LHCN-M2 (cell line): Measurements from ENCODE around the gene HDAC4. TPM values are rescaled to one million over a fixed set of nuclear protein-coding genes. Genes with fewer than 3 reads are reported as not detected.

Experiments used
- DNase-seq: peaks from one replicate; pipeline ENCODE4 v3.0.0-alpha.2; 2012; ENCODE audit warnings: low read depth
- total RNA-seq: library from RNA; depleted of rRNA; stranded (reverse); fragments of >200 nt; gene quantifications from 2 replicates; pipeline ENCODE4 v1.2.3, GENCODE V29; 2014

The HDAC4 gene
- total RNA-seq, 1 experiment from 2014 or later: 26.8 TPM

DNA sequence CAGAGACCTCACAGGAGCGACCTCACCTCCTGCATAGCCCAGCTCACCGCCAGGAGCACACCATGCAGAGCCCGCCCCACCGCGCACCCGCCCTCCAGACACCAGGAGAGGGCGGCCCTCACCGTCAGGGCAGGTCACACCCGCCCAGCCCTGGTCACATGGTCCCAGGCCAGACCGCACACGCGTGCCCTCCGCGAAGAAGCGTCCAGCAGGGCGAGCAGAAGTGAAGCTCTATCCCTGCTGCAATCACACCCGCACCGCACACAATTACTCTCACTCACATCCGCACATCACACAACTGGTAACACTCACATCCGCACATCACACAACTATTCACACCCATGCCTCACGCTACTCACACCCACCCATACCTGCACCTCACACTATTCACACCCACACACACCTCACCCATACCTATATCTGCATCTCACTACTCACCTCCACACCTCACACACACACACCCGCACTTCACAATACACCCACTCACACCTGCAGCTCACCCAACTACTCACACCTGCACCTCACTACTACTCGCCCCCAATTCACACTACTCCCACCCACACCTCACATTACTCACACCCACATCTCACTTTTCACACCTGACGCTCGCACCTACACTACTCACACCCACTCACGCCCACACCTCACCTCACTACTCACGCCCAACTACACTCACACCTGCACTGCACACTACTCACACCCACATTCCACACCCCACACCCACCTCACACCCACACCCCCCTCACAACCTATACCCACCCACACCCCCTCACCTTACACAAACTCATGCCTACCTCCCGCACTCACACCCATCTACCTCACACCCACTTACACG, 242.0 kb downstream of the HDAC4 start:
- DNase-seq: no peak

DNA sequence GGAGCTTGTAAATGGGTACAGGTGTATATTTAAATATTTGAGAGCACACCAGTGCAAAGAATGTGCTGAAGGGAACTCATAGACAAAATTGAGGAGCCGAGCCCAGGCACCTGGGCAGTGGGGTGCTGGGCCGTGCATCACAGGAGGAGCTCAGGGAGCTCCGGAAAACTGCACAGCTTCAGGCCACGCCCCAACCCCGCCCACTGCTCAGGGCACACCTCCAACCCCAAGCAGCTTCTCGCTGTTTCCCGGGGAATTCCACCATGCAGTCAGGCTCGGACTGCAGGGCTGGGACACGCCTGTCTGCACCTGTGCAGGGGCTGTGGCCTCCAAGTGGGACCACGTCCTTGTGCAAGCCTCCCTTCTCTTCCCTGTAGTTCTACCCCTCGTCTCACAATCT, 243.0 kb downstream of the HDAC4 start:
- no peak for DNase-seq

GRCh38 chr2:239157269-239157668, 243.6 kb downstream of the HDAC4 start:
- no peak for DNase-seq

DNA sequence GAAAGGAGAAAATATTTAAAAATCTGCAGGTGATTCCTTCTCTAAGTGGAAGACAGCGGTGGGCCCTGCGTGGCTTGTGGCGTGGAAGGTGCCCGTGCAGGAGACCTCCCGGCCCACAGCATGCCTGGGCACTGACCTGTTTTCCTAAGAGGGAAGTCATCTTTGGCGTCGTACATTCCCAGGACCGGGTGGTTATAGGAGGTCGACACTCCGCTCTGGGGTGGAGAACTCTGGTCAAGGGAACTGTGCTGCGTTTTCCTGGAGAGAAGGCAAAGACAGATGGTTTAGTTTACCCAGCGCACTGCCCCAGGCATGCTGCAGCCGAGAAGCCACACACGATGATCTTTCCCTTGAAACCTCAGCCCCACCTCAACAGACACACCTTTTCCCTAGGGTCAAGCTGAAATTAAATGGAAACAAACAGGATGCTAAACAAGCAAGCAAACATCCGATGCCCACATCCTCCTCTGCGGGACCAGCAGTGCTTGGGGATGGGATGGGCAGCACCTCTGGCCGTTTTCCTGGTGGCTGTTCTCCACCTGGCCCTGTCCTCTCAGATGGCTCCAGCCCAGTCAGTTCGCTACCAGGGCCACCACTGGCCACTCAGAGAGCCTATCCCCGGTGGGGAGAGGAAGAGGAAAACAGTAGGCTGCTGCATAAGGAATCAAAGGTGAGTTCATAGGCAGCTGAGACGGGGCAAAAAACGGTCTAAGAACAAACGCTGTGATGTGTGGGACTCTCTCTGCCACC, 244.1 kb downstream of the HDAC4 start:
- no peak for DNase-seq

- no peak for DNase-seq
These were observed 244.9 kb downstream of the HDAC4 start for GRCh38 chr2:239155806-239156480.

GRCh38 chr2:239154971-239155805, 245.6 kb downstream of the HDAC4 start:
- no peak for DNase-seq

DNA sequence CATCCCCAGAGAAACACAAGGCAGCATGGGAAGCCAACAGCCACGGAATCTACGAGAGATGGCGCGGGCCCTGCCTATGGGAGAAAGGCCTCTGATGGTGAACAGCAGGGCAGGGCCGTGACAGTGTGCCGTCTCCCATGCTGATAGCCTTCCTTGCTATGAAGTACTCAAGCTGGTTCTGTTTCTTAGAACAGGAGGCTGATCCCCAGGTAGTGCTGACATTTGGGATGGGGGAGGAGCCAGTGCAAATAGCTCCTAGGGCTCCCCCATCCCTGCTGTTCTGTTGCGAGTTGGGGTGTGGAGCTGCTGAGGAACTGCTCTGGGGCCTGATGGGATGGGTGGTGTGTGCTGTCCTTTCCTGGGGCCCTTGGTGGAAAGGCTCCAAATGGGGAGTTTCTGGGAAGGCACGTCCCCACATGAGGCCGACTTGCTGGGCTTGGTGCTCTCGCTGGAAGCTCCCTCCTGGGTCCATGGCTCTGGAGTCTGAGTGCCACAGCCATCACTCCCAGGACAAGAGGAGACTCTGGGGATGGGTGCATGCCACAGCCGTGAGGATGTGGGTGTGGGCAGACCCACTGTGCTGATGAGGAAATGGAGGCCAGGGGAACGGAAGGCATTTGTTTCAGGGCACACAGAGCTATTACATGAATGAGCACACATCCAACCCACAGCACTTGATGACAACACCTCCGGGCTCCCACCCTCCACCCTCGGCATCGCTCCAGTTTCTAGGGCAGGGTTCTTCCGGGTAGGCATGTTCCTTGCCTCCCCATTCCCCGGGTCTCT, 246.8 kb downstream of the HDAC4 start:
- DNase-seq: no peak

GRCh38 chr2:239152916-239153305, 247.9 kb downstream of the HDAC4 start:
- no peak for DNase-seq

DNA sequence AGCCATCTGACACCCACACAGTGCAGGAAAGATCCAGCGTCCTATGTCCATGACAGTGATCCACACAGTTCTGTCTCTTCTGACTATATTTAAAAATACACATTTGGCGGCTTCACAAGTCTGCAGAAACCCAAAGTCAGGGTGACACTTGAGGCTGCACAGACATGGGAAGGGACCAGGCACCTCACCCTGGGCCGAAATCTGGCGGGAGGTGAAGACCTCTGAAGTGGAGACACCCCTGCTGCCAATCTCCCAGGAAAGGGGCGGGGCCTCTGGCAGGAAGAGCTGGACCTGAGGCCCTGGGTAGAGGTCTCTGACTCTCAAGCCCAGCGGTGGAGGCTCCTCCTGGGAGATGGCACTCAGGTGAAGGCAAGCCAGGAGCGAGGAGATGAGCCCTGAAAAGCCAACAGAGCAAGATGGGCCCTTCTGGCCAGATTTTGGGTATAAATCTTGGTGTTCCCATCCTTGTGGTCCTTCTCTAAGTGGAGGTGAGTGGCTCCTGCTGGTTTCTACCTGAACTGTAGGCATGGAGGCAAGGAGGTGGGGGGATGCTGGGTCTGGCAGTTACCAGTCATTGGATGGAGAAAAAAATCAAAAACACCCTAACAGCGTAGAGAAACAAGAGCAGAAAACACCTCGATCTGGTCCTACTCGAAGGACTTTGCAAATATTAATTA, 248.4 kb downstream of the HDAC4 start:
- DNase-seq: no peak

DNA sequence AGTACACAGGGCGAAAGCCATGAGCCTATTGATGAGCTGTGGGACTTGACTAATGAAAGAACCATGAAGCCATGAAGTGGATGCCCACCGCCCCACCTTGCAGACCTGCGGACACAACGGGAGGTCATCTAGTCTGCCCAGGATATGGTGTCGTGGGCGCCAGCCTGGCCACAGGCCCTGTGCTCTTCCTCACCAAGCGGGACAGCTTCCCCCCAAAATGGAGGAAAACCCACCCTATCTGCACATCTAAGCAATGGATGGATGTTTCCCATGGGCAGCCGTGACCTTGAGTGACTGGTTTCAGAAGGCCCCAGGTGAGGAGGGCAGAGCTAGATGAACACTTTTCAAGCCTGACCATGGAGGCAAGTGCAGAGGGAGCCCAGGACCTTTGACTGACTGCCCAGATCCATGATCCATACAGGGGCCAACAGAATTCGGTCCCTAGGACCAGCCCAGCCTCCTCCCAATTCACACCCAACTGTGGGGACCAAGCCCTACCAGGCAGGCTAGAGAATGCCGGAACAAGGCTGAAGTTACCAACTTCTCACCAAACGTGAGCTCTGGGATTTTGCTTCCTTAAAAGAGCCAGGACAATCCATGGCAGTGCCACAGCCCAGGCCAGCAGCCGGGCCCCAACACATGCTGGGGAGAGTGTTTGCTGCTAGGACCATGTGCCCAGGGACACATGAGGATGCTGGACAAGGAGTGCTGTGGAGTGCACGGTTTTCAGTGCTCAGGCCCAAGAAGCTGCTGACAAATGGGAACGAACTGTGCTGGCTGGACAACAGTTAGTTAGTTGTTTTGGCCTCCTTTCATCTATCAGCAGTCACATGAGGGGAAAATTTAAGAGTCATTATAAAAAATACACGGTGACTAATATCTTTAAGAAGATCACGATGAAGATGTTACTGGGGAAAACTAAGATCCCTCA, 249.4 kb downstream of the HDAC4 start:
- DNase-seq: no peak

DNA sequence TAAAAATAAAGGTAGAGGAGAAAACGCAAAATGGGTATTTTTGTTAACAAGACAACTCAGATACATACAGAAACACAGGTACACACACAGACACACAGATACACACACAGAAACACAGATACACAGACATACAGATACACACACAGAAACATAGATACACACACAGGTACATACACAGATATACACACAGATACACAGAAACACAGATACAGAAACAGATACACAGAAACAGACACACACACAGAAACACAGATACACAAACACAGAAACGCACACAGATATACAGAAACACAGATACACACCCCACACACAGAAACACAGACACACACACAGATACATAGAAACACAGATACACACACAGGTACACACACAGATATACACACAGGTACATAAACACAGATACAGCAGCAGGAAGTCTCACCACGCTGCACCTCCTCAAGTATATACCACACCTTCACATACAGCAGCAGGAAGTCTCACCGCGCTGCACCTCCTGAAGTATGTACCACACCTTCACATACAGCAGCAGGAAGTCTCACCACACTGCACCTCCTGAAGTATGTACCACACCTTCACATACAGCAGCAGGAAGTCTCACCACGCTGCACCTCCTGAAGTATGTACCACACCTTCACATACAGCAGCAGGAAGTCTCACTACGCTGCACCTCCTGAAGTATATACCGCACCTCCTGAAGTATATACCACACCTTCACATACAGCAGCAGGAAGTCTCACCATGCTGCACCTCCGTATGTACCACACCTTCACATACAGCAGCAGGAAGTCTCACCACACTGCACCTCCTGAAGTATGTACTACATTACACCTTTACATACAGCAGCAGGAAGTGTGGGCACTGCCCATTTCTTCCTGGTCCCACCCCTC, 250.5 kb downstream of the HDAC4 start:
- no peak for DNase-seq

DNA sequence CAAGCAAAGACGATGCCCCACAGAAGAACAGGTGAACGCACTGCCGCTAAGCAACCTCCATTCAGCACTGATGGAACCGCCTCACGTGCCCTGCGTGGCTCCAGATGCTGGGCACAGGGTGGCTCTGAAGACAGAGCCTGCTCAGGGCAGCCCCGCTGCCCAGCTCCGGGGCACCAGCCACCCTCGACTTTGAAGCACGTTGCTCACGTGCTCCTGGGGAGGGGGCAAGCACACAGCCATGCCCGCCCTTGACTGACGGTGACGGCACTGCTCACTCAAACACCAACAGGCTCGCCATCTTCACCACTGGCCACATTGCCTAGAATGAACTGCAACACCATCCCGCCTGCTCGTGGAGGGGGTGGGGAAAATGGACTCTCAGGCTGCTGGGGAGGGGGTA, 251.3 kb downstream of the HDAC4 start:
- no peak for DNase-seq

GRCh38 chr2:239148495-239149200, 252.2 kb downstream of the HDAC4 start:
- DNase-seq: no peak

- no peak for DNase-seq
These were observed 253.4 kb downstream of the HDAC4 start for GRCh38 chr2:239147376-239147775.

GRCh38 chr2:239146741-239147181, 254.1 kb downstream of the HDAC4 start:
- no peak for DNase-seq

GRCh38 chr2:239146011-239146641, 254.7 kb downstream of the HDAC4 start:
- DNase-seq: no peak

DNA sequence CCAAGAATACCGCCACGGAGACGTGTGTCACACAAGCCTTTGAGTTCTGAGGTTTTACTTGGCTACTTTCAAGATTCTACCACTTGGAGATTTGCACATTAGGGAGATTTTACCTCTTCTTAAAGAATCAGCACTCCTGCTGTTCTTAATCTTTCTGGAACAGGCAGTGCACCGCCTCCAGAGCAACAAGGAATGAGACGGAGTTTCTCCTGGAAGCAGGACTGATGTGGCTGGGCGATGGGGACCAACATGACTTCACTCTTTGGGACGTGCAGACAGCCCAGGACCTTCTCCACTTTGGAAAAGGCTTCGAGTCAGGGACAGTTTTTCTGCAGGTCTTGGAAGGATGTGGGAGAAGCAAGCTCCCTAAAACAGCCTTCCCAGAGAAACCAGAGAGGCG, 255.2 kb downstream of the HDAC4 start:
- DNase-seq: no peak
